GM12878 (cell line): ENCODE results near the gene TEX47. TPM values are rescaled to one million over a fixed set of nuclear protein-coding genes. Genes with fewer than 3 reads are reported as not detected.

Source experiments
- ATAC-seq: fragments of 200-7000 bp; cut with Tn5 transposase; 3 replicates; pipeline ENCODE4 v1.9.1; 2020; ENCODE audit warnings: mild to moderate bottlenecking, moderate library complexity
- BruUV-seq: library from RNA; stranded (reverse); fragments of 400-500 nt; replicated peaks from 2 replicates; lab custom pipeline; 2021; lab: Mats Ljungman, UMichigan
- CTCF ChIA-PET: fragments of 300-600 bp; sonication (Branson Sonifier 250); formaldehyde crosslinking; extraction: SDS; loops from one replicate; lab custom pipeline; 2021; ENCODE audit warnings: inconsistent platforms; lab: Yijun Ruan, JAX
- POLR2A ChIA-PET: fragments of 350-600 bp; formaldehyde crosslinking; extraction: SDS; loops from one replicate; lab custom pipeline; 2021; ENCODE audit warnings: inconsistent platforms; lab: Charles Lee
- RAD21 ChIA-PET: fragments of 300-600 bp; sonication (Branson Sonifier 250); formaldehyde crosslinking; loops from one replicate; lab custom pipeline; 2023; ENCODE audit warnings: antibody characterized with exemption; ENCODE audit not compliant: unreplicated experiment; lab: Charles Lee
- SMC1A ChIA-PET: fragments of 300-600 bp; sonication (Branson Sonifier 250); formaldehyde crosslinking; loops from one replicate; lab custom pipeline; 2023; ENCODE audit not compliant: unreplicated experiment, uncharacterized antibody; lab: Charles Lee
- DNase-seq: peaks from one replicate; pipeline ENCODE4 v3.0.0-alpha.2; 2011; ENCODE audit warnings: low read depth, low spot score
- FAIRE-seq: peaks from 3 replicates; lab custom pipeline; 2011; peaks lifted over from hg19 to GRCh38; lab: Jason Lieb, UNC
- H2AFZ ChIP-seq: 2 replicates; pipeline ENCODE4 v1.6.0; 2011; ENCODE audit warnings: low read depth, low read length, control low read depth; ENCODE audit not compliant: control insufficient read depth
- H3K27ac ChIP-seq: 2 replicates; pipeline ENCODE4 v1.5.1; 2011; ENCODE audit warnings: control low read depth; ENCODE audit not compliant: control insufficient read depth, insufficient read depth
- H3K27me3 ChIP-seq, 2 experiments: replicated peaks in 1 of 2; 2 replicates each; pipeline versions ENCODE4 v1.6.0 to v1.6.1; 2011; ENCODE audit warnings: low read length in 1 of 2; ENCODE audit not compliant: control insufficient read depth in 2 of 2, insufficient read depth in 2 of 2
- H3K36me3 ChIP-seq, 2 experiments: 2 replicates each; pipeline ENCODE4 v1.5.1; 2011; ENCODE audit warnings: low read length in 1 of 2; ENCODE audit not compliant: control insufficient read depth in 2 of 2, insufficient read depth in 2 of 2
- H3K4me1 ChIP-seq: 2 replicates; pipeline ENCODE4 v1.6.1; 2011; ENCODE audit warnings: mild to moderate bottlenecking, low read length, moderate library complexity, mixed read lengths; ENCODE audit not compliant: control insufficient read depth, insufficient read depth
- H3K4me2 ChIP-seq: 2 replicates; pipeline ENCODE4 v1.6.0; 2011; ENCODE audit warnings: control low read depth; ENCODE audit not compliant: control insufficient read depth, insufficient read depth
- H3K4me3 ChIP-seq: fragments of 200-600 bp; sonication (generic); 2 replicates; pipeline ENCODE4 v1.5.1; 2016
- H3K79me2 ChIP-seq: 2 replicates; pipeline ENCODE4 v1.6.0; 2011; ENCODE audit warnings: low read length; ENCODE audit not compliant: control insufficient read depth, insufficient read depth
- H3K9ac ChIP-seq: 2 replicates; pipeline ENCODE4 v1.8.0; 2011; ENCODE audit warnings: low read length, control low read depth, mixed read lengths; ENCODE audit not compliant: control insufficient read depth, insufficient read depth
- H3K9me3 ChIP-seq: replicated peaks from 3 replicates; pipeline ENCODE4 v1.5.1; 2011; ENCODE audit warnings: mild to moderate bottlenecking, low read length; ENCODE audit not compliant: control insufficient read depth, insufficient read depth
- H4K20me1 ChIP-seq: 2 replicates; pipeline ENCODE4 v1.6.0; 2011; ENCODE audit not compliant: control insufficient read depth, insufficient read depth
- KDM1A ChIP-seq: fragments of 200-600 bp; sonication (generic); IDR thresholded peaks from 2 replicates; pipeline ENCODE4 v1.6.1; 2016; ENCODE audit warnings: borderline replicate concordance
- MYC ChIP-seq: IDR thresholded peaks from 2 replicates; pipeline ENCODE4 v1.6.1; 2011; ENCODE audit warnings: mild to moderate bottlenecking, low read length, moderate library complexity, inconsistent platforms; ENCODE audit not compliant: insufficient read depth, insufficient replicate concordance, insufficient read length, severe bottlenecking
- PML ChIP-seq: IDR thresholded peaks from 2 replicates; pipeline ENCODE4 v1.6.1; 2012; ENCODE audit warnings: low read length, inconsistent platforms
- SMARCA5 ChIP-seq: fragments of 450-650 bp; IDR thresholded peaks from 2 replicates; pipeline ENCODE4 v1.6.1; 2017; ENCODE audit warnings: mild to moderate bottlenecking
- WGBS: methylation state at CpG from one replicate; pipeline ENCODE4 v1.1.6; 2016; ENCODE audit warnings: low lambda C conversion rate; ENCODE audit not compliant: insufficient replicate concordance, insufficient coverage; ENCODE audit errors: missing lambda C conversion rate; 5-methylcytosine and 5-hydroxymethylcytosine counted together
- in situ Hi-C: fragments of 300-500 bp; cut with MboI; formaldehyde crosslinking; loops from 9 replicates; pipeline ENCODE4 v1.14.3; 2018; ENCODE audit warnings: mixed read lengths
- intact Hi-C: fragments of 100-400 bp; cut with micrococcal nuclease; formaldehyde crosslinking; loops from one replicate; pipeline ENCODE4 v1.14.2; 2022; ENCODE audit not compliant: unreplicated experiment
- polyA plus RNA-seq, 11 experiments: library from polyadenylated mRNA; depleted of rRNA in 4 of 11; unstranded in 6 of 11; stranded (reverse) in 5 of 11; fragments of >200 nt; fragmentation: Nextera tagmentation in 4 of 11; fragmentation: Illumina TruSeq in 1 of 11; extraction: Ambion mirVana in 4 of 11; extraction: Trizol in 1 of 11; gene quantifications; 1 replicate in 1 of 11; 2 replicates in 10 of 11; pipeline versions ENCODE4 v1.2.1 to v1.2.3, GENCODE V29; 2011 to 2016; ENCODE audit warnings: inconsistent platforms in 2 of 11, missing spikeins in 2 of 11, low read depth in 1 of 11
- small RNA-seq: library from RNA; depleted of rRNA; stranded (forward); fragments of <200 nt; gene quantifications from one replicate; pipeline ENCODE3, GENCODE V24; 2014
- total RNA-seq, 4 experiments: library from RNA; depleted of rRNA in 3 of 4; stranded (reverse); fragments of >200 nt in 3 of 4; fragmentation: Illumina TruSeq in 1 of 4; extraction: Trizol in 1 of 4; gene quantifications; 2 replicates each; pipeline versions ENCODE4 v1.2.1 to v1.2.3, GENCODE V29; 2013 to 2021
- TF ChIP-seq, protein P1 (sequence below): IDR thresholded peaks from 2 replicates; pipeline ENCODE4 v1.6.1; 2012; ENCODE audit warnings: low read depth, low read length, improper control_type of control experiment

Gene TEX47
- total and polyA plus RNA-seq, 10 of the 15 experiments (the other 5 are each of a cell fraction or from before 2014, with no cell fraction given) = not detected

DNA sequence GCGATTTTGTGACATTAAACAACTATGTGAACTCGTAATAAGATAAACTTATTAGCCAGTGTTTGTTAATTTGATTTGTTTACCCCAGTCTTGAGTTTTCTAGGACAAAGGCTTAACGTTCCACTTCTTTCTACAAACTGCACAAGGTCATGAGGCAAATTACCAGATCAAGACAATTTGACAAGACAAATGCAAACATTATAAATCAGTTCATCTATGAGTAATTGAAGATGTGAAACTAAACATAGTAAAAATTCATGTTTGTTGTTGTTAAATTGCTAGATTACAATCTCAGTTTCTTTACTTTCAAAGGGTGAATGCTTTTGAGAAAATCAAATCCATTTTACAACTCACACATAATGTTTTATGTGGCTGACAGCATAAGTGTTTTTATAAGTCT is 49.4 kb downstream of the TEX47 start:
- Histone ChIP-seq H3K9ac (no peak overlapping the region), H4K20me1 (no peaks in the 10 kb centered on the region), H3K79me2 (no peaks in the 10 kb centered on the region), H3K4me2 (no peak overlapping the region), H3K36me3 (no peaks in the 10 kb centered on the region), H3K4me3 (no peak overlapping the region), H3K27me3 (no peaks in the 10 kb centered on the region), H3K27ac (no peak overlapping the region), H2AFZ (no peak overlapping the region), H3K4me1 (no peaks in the 10 kb centered on the region), H3K9me3 (no peaks in the 10 kb centered on the region)
- ChIA-PET POLR2A (no interaction called here), CTCF (no interaction called here), SMC1A (no interaction called here), RAD21 (no interaction called here)
- BruUV-seq = no TSS peak
- intact Hi-C loops = no loop called here
- TF ChIP-seq PML = no peak
- TF ChIP-seq MYC = no peak
- no peak for TF ChIP-seq SMARCA5
- TF ChIP-seq, protein P1, sequence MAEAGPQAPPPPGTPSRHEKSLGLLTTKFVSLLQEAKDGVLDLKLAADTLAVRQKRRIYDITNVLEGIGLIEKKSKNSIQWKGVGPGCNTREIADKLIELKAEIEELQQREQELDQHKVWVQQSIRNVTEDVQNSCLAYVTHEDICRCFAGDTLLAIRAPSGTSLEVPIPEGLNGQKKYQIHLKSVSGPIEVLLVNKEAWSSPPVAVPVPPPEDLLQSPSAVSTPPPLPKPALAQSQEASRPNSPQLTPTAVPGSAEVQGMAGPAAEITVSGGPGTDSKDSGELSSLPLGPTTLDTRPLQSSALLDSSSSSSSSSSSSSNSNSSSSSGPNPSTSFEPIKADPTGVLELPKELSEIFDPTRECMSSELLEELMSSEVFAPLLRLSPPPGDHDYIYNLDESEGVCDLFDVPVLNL = no peak
- TF ChIP-seq KDM1A = no peak
- DNase-seq (no peak), ATAC-seq (no peak), FAIRE-seq (no peak)
- WGBS = 4% methylated on average over 3 of the region's 3 CpGs
- in situ Hi-C loops = no loop called here

Small RNA genes within 50 kb of the gene (small RNA-seq; reads per million reads assigned to genes)
- not detected for gene AC002127.1

Other genes starting within 250 kb of the TEX47 start
- gene ZNF804B, start 36.0 kb downstream of the TEX47 start, total RNA-seq (2014; rRNA removed) = not detected in 2 replicates
- gene ZNF804B, start 36.0 kb downstream of the TEX47 start, total RNA-seq (2014; rRNA removed; fragmentation: Illumina TruSeq; extraction: Trizol) = not detected in 2 replicates
- 0.03 TPM in 1 of 2 replicates, not detected in the other for gene ZNF804B, start 36.0 kb downstream of the TEX47 start, total RNA-seq (2021)
- gene ZNF804B, start 36.0 kb downstream of the TEX47 start, polyA plus RNA-seq (2011; rRNA removed) = not detected in 2 replicates
- gene ZNF804B, start 36.0 kb downstream of the TEX47 start, polyA plus RNA-seq (2014; fragmentation: Illumina TruSeq; extraction: Trizol) = not detected in 2 replicates
- gene ZNF804B, start 36.0 kb downstream of the TEX47 start, polyA plus RNA-seq (2014; fragmentation: Nextera tagmentation; extraction: Ambion mirVana) = not detected
- not detected in 2 replicates for gene ZNF804B, start 36.0 kb downstream of the TEX47 start, polyA plus RNA-seq (2014; rRNA removed)
- not detected for gene ZNF804B, start 36.0 kb downstream of the TEX47 start, polyA plus RNA-seq (2016; fragmentation: Nextera tagmentation; extraction: Ambion mirVana)